Neutrophil (primary cell): Measurements from ENCODE around the gene WDR27.
"Not testable (repeated sequence)": the region's sequence is repeated elsewhere in the genome, so short reads cannot be mapped to it uniquely, and the experiment has no call there.

ENCODE experiments used
- H3K27ac ChIP-seq: fragments of 200-600 bp; sonication (generic); 2 replicates; pipeline ENCODE4 v1.5.1; 2016; ENCODE audit warnings: mild to moderate bottlenecking, moderate library complexity
- H3K27me3 ChIP-seq: fragments of 200-600 bp; sonication (generic); 2 replicates; pipeline ENCODE4 v1.6.0; 2016; ENCODE audit warnings: mild to moderate bottlenecking
- H3K36me3 ChIP-seq: fragments of 200-600 bp; sonication (generic); 2 replicates; pipeline ENCODE4 v1.5.1; 2017
- H3K4me1 ChIP-seq, 2 experiments: fragments of 200-600 bp in 1 of 2; sonication (generic) in 1 of 2; 1 replicate in 1 of 2; 2 replicates in 1 of 2; pipeline versions ENCODE4 v1.5.1 to v1.6.1; 2013 to 2016; ENCODE audit warnings: low read depth in 1 of 2, low read length in 1 of 2, mild to moderate bottlenecking in 1 of 2, moderate library complexity in 1 of 2; ENCODE audit not compliant: control insufficient read depth in 1 of 2, insufficient read depth in 1 of 2
- H3K4me3 ChIP-seq, 2 experiments: fragments of 200-600 bp in 1 of 2; sonication (generic) in 1 of 2; 1 replicate in 1 of 2; 2 replicates in 1 of 2; pipeline ENCODE4 v1.5.1; 2013 to 2016; ENCODE audit warnings: low read depth in 1 of 2, low read length in 1 of 2, mild to moderate bottlenecking in 1 of 2, moderate library complexity in 1 of 2
- H3K9me3 ChIP-seq: fragments of 200-600 bp; sonication (generic); 2 replicates; pipeline ENCODE4 v1.5.1; 2016
- TF ChIP-seq, protein P1 (sequence below): fragments of 200-600 bp; sonication (generic); IDR thresholded peaks from 2 replicates; pipeline ENCODE4 v1.5.1; 2016; ENCODE audit warnings: antibody characterized with exemption

Gene WDR27

DNA sequence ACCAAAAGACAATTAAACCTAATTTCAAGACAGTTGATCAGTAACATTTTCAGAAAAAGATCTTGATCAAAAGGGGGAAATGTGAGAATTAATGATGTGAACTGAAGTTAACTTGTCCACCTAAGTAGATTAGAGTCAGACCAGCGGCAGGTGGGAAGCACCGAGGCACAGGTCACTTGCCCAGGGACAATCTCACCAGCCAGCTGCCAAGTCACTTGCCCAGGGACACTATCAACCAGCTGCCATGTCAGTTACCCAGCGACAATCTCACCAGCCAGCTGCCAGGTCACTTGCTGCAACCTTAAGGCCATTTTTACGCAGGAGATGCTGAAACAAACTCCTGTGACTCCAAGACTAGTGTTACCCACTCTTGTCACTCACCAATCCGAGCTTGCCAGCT is 260.5 kb downstream of the WDR27 start:
- Histone ChIP-seq H3K27me3 (no peaks in the 10 kb centered on the region), H3K36me3 (no peaks in the 10 kb centered on the region), H3K27ac (no peak overlapping the region), H3K4me3 (no peak overlapping the region), H3K9me3 (no peaks in the 10 kb centered on the region), H3K4me1 (no peaks in the 10 kb centered on the region)
- TF ChIP-seq, protein P1, sequence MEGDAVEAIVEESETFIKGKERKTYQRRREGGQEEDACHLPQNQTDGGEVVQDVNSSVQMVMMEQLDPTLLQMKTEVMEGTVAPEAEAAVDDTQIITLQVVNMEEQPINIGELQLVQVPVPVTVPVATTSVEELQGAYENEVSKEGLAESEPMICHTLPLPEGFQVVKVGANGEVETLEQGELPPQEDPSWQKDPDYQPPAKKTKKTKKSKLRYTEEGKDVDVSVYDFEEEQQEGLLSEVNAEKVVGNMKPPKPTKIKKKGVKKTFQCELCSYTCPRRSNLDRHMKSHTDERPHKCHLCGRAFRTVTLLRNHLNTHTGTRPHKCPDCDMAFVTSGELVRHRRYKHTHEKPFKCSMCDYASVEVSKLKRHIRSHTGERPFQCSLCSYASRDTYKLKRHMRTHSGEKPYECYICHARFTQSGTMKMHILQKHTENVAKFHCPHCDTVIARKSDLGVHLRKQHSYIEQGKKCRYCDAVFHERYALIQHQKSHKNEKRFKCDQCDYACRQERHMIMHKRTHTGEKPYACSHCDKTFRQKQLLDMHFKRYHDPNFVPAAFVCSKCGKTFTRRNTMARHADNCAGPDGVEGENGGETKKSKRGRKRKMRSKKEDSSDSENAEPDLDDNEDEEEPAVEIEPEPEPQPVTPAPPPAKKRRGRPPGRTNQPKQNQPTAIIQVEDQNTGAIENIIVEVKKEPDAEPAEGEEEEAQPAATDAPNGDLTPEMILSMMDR: no peak

GRCh38 chr6:169439710-169440109 is 262.1 kb downstream of the WDR27 start:
- Histone ChIP-seq H3K9me3 (peaks cover 5% of the 10 kb centered on the region), H3K27me3 (no peaks in the 10 kb centered on the region), H3K4me3 (no peak overlapping the region), H3K4me1 (no peaks in the 10 kb centered on the region), H3K27ac (no peak overlapping the region), H3K36me3 (no peaks in the 10 kb centered on the region)
- TF ChIP-seq, protein P1: no peak

DNA sequence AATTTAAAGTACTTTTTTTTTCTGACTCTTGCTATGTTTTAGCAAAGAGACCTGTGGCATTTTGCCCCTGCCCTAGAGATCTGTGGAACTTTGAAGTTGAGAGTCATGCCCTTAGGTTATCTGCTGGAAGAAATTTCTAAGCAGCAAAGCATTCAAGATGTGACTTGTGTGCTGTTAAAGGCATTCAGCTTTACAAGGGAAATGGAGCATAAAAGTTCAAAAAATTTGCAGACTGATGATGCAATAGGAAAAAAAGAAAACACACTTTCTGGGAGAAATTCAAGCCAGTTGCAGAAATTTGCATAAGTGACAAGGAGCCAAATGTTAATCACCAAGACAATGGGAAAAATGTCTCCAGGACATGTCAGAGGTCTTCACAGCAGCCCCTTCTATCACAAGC is 267.3 kb downstream of the WDR27 start:
- H3K27me3 ChIP-seq, H3K4me3 ChIP-seq, H3K4me1 ChIP-seq, H3K36me3 ChIP-seq, H3K27ac ChIP-seq: not testable (repeated sequence)
- H3K9me3 ChIP-seq: peaks cover 27% of the 10 kb centered on the region

GRCh38 chr6:169429001-169429400 is 272.8 kb downstream of the WDR27 start:
- Histone ChIP-seq H3K36me3 (no peaks in the 10 kb centered on the region), H3K4me1 (no peaks in the 10 kb centered on the region), H3K9me3 (peaks cover 19% of the 10 kb centered on the region), H3K27ac (no peak overlapping the region), H3K4me3 (no peak overlapping the region), H3K27me3 (no peaks in the 10 kb centered on the region)
- TF ChIP-seq, protein P1: no peak

- H3K4me1 ChIP-seq: no peaks in the 10 kb centered on the region
- no peak overlapping the region for H3K4me3 ChIP-seq
- no peaks in the 10 kb centered on the region for H3K27me3 ChIP-seq
- no peaks in the 10 kb centered on the region for H3K36me3 ChIP-seq
- TF ChIP-seq, protein P1: no peak
- peaks cover 19% of the 10 kb centered on the region for H3K9me3 ChIP-seq
- H3K27ac ChIP-seq: no peak overlapping the region
Observed at GRCh38 chr6:169428532-169428931, 273.3 kb downstream of the WDR27 start.

DNA sequence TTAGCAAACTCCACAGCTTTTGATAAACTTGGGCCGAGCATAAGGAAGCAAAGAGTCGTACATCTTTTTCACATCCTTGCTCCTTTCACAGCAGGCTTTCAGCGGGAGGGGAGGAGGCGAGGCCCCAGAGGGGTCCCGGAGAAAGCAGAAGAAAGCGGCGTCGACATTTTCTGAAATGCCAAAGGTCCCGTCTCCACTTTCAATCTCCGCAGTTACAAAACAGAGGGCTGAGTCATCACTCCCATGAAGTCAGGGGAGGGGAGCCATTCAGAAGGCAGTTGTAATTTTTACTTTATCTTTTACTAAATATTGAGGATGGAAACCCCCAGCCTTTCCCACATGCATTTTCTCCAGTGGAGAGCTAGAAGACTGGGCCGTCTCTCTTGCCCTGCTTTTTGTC is 274.0 kb downstream of the WDR27 start:
- H3K9me3 ChIP-seq: peaks cover 19% of the 10 kb centered on the region
- H3K36me3 ChIP-seq: no peaks in the 10 kb centered on the region
- H3K4me1 ChIP-seq: no peaks in the 10 kb centered on the region
- no peaks in the 10 kb centered on the region for H3K27me3 ChIP-seq
- H3K4me3 ChIP-seq: no peak overlapping the region
- no peak overlapping the region for H3K27ac ChIP-seq
- TF ChIP-seq, protein P1: no peak
